ENCODE results near the gene GPR137. TPM values are rescaled to one million over a fixed set of nuclear protein-coding genes. Genes with fewer than 3 reads are reported as not detected.

The GPR137 gene
- total and polyA plus RNA-seq, 2 experiments from 2014 or later = 35.7 to 37.6 TPM

DNA sequence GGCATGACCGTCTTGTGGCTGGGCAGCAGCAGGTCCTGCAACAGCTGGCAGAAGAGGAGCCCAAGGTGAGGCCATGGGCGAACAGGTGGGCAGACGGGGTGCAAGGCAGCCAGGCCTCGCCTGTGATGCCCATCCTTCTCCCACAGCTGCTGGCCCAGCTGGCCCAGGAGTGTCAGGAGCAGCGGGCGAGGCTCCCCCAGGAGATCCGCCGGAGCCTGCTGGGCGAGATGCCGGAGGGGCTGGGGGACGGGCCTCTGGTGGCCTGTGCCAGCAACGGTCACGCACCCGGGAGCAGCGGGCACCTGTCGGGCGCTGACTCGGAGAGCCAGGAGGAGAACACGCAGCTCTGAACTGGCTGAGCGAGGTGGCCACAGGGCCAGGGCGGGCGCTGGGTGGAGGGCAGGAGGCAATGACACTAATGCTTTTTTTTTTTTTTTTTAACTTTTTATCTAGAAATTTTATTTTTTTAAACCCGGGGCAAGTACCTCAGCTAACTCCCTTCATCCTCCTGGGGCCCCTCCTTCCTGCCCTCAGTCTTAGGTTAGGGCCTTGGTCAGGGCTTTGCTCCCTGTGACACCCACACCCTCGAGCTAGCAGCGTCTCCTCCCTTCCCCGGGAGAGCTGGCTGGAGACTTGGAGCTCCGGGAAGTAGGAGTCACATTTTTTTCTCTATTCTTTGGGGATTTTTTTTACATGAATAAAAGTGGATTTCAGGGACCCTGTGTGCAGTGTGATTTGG lies 18.3 kb upstream of the GPR137 start:
- peak overlapping the region; percentile 84; the same call in 1 of the 2 replicates for H3K9ac ChIP-seq
- peaks cover 7% of the 10 kb centered on the region; the same call in 1 of the 2 replicates for H3K36me3 ChIP-seq (ENCODE audit: low read depth)
- no peak overlapping the region for H3K4me2 ChIP-seq (ENCODE audit: unreplicated experiment)
- H3K4me1 ChIP-seq (ENCODE audit: insufficient read depth) = peaks cover 23% of the 10 kb centered on the region
- 79% methylated on average over 25 to 27 of the region's 27 CpGs for WGBS, 2 experiments (ENCODE audit: low coverage in 1 of 2, low lambda C conversion rate in 2 of 2, missing lambda C conversion rate in 2 of 2)
- H3K9me3 ChIP-seq (ENCODE audit: low read depth) = no peaks in the 10 kb centered on the region
- H3K27me3 ChIP-seq (replicated peaks; ENCODE audit: insufficient read depth) = no peaks in the 10 kb centered on the region
- H3K79me2 ChIP-seq (ENCODE audit: insufficient read depth) = peaks cover 10% of the 10 kb centered on the region
- peak; percentile 48 for DNase-seq
- in situ Hi-C loops (cut with MboI) = no loop called here
- H3K4me3 ChIP-seq = no peak overlapping the region
- peaks cover 19% of the 10 kb centered on the region for H3F3A ChIP-seq (ENCODE audit: insufficient read depth)
- H3K9me2 ChIP-seq (ENCODE audit: insufficient read depth) = no peaks in the 10 kb centered on the region
- no peaks in the 10 kb centered on the region for H4K20me1 ChIP-seq (ENCODE audit: insufficient read depth)
- H2AFZ ChIP-seq = no peak overlapping the region
- peak overlapping the region; percentile 83 for H3K27ac ChIP-seq
- TF ChIP-seq EZH2 (IDR thresholded peaks at IDR 0.05; ENCODE audit: insufficient read depth, poor library complexity, severe bottlenecking) (no peak), EZH2phosphoT487 (IDR thresholded peaks at IDR 0.05; ENCODE audit: insufficient read depth, low read depth) (no peak)

GRCh38 chr11:64268025-64268892 lies 17.4 kb upstream of the GPR137 start:
- no peak for DNase-seq
- Histone ChIP-seq H3K79me2 (ENCODE audit: insufficient read depth) (peaks cover 19% of the 10 kb centered on the region), H3K4me2 (ENCODE audit: unreplicated experiment) (peak overlapping the region; percentile 83), H3K9me3 (ENCODE audit: low read depth) (no peaks in the 10 kb centered on the region), H3K36me3 (ENCODE audit: low read depth) (peaks cover under 1% of the 10 kb centered on the region; the same call in 1 of the 2 replicates), H3K4me1 (ENCODE audit: insufficient read depth) (peaks cover 23% of the 10 kb centered on the region), H3K27me3 (replicated peaks; ENCODE audit: insufficient read depth) (no peaks in the 10 kb centered on the region), H3F3A (ENCODE audit: insufficient read depth) (peaks cover 23% of the 10 kb centered on the region), H3K27ac (peak overlapping the region; percentile 83), H4K20me1 (ENCODE audit: insufficient read depth) (no peaks in the 10 kb centered on the region), H3K9ac (peak overlapping the region; percentile 84), H3K4me3 (peak overlapping the region; percentile 75), H2AFZ (no peak overlapping the region), H3K9me2 (ENCODE audit: insufficient read depth) (no peaks in the 10 kb centered on the region)
- WGBS, 2 experiments (ENCODE audit: low coverage in 1 of 2, low lambda C conversion rate in 2 of 2, missing lambda C conversion rate in 2 of 2) = 54 to 56% methylated on average over 22 of the region's 23 CpGs
- in situ Hi-C loops (cut with MboI) = no loop called here
- TF ChIP-seq EZH2phosphoT487 (IDR thresholded peaks at IDR 0.05; ENCODE audit: insufficient read depth, low read depth) (no peak), EZH2 (IDR thresholded peaks at IDR 0.05; ENCODE audit: insufficient read depth, poor library complexity, severe bottlenecking) (no peak)

DNA sequence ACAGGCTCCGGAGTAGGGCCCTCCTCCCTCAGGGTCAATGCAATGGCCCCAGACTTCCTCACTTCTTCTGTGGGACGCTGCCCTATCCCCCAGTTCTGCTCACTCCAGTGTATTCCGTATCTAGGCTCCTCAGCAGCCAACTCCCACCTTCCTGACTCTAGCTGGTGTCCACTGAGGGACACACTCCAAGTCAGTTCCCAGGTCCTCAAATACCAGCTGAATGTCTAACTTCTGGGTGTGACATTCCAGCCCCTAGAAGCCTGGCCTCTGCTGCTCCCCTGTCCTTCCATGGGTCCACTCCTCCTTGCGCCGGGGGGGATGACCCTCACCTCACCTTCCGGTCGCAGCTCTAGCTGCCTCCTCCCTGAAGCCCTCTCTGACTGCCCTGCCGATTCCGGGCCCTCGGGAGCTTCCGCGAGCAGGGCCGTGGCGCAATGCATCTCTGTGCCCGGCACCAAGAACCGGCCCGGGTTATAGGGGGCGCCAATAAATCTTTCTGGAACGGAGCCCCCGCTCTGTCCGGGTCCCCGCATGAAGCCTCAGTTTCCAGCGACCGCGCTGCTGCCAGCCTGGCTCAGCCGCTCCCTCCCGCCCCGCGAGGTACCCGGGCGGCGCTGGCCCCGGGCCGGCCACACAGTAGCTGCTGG lies 16.6 kb upstream of the GPR137 start:
- Histone ChIP-seq H2AFZ (peak overlapping the region; percentile 54), H3F3A (ENCODE audit: insufficient read depth) (peaks cover 23% of the 10 kb centered on the region)
- peak; percentile 75 for DNase-seq

More for the DNA sequence above, 16.6 kb upstream of the GPR137 start:
- peaks cover 23% of the 10 kb centered on the region for H3K4me1 ChIP-seq (ENCODE audit: insufficient read depth)
- no peaks in the 10 kb centered on the region for H4K20me1 ChIP-seq (ENCODE audit: insufficient read depth)
- H3K9ac ChIP-seq = peak overlapping the region; percentile 84
- H3K9me3 ChIP-seq (ENCODE audit: low read depth) = no peaks in the 10 kb centered on the region
- in situ Hi-C loops (cut with MboI) = no loop called here
- no peaks in the 10 kb centered on the region; the same call in 1 of the 2 replicates for H3K36me3 ChIP-seq (ENCODE audit: low read depth)
- H3K79me2 ChIP-seq (ENCODE audit: insufficient read depth) = peaks cover 24% of the 10 kb centered on the region
- TF ChIP-seq EZH2phosphoT487 (IDR thresholded peaks at IDR 0.05; ENCODE audit: insufficient read depth, low read depth) (no peak), EZH2 (IDR thresholded peaks at IDR 0.05; ENCODE audit: insufficient read depth, poor library complexity, severe bottlenecking) (no peak)
- no peaks in the 10 kb centered on the region for H3K9me2 ChIP-seq (ENCODE audit: insufficient read depth)
- H3K4me3 ChIP-seq = peak overlapping the region; percentile 75
- H3K27ac ChIP-seq = peak overlapping the region; percentile 83
- H3K27me3 ChIP-seq (replicated peaks; ENCODE audit: insufficient read depth) = no peaks in the 10 kb centered on the region
- 3% methylated on average over 18 to 32 of the region's 34 CpGs for WGBS, 2 experiments (ENCODE audit: low coverage in 1 of 2, low lambda C conversion rate in 2 of 2, missing lambda C conversion rate in 2 of 2)
- H3K4me2 ChIP-seq (ENCODE audit: unreplicated experiment) = peak overlapping the region; percentile 83

Measured in GM23248 (cell line).